HFFc6 (cell line): ENCODE data around the gene PLPP3. TPM values are rescaled to one million over a fixed set of nuclear protein-coding genes. Genes with fewer than 3 reads are reported as not detected.

Experiments used
- DNase-seq: peaks from one replicate; pipeline ENCODE4 v3.0.0-alpha.2; 2018
- H3K27ac Mint-ChIP-seq: 2 replicates; pipeline ENCODE4 v1.8.0; 2020; ENCODE audit warnings: mild to moderate bottlenecking, mixed read lengths
- H3K27me3 Mint-ChIP-seq: 2 replicates; pipeline ENCODE4 v1.8.0; 2021; ENCODE audit warnings: mild to moderate bottlenecking, moderate library complexity, mixed read lengths; ENCODE audit not compliant: insufficient read depth
- H3K36me3 Mint-ChIP-seq: 2 replicates; pipeline ENCODE4 v1.8.0; 2021; ENCODE audit warnings: low read depth, mixed read lengths
- H3K4me1 Mint-ChIP-seq: 2 replicates; pipeline ENCODE4 v1.8.0; 2020; ENCODE audit warnings: low read depth, mixed read lengths
- H3K4me3 Mint-ChIP-seq: 2 replicates; pipeline ENCODE4 v1.8.0; 2020; ENCODE audit warnings: mild to moderate bottlenecking, moderate library complexity, mixed read lengths
- H3K9me3 Mint-ChIP-seq: 2 replicates; pipeline ENCODE4 v1.8.0; 2020; ENCODE audit warnings: mild to moderate bottlenecking, mixed read lengths
- total RNA-seq, 6 experiments: library from RNA; stranded (reverse); fragmentation: NEBNext Ultra II Directional; extraction: Animal tissue kit (Norgen Biotek cat#: 25700); gene quantifications; 2 replicates in 1 of 6; 3 replicates in 5 of 6; pipeline ENCODE4 v1.2.3, GENCODE V29; 2021
- TF ChIP-seq, protein P1 (sequence below): fragments of 200-600 bp; sonication (generic); IDR thresholded peaks from 2 replicates; pipeline ENCODE4 v1.5.0; 2021; ENCODE audit warnings: antibody characterized with exemption, mild to moderate bottlenecking

PLPP3 gene
- total RNA-seq, 6 experiments from 2014 or later, result 15.1 to 29.9 (median 24.8) TPM

DNA sequence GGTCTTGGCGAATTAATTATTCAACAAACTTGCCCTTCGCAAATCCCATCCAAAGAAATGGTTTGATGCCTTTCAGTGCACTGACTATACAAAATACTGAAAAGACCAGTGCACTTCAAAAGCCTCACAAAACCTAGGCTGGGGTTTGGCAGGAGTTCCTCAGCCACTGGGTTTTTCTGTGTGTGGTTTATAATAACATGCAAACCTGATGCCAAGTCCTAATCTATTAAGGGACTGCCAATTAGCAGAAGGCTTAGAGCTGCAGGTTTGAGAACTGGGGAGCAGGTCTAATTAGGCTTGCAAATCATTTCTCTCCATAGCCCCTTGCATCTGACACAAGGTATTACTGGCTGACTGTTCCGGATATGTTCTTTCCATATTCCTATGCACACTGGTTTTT lies 27.7 kb downstream of the PLPP3 start:
- no peaks in the 10 kb centered on the region for H3K9me3 Mint-ChIP-seq
- 0 out of 2 replicates have a peak, but pooled peaks cover 3% of the 10 kb centered on the region for H3K27me3 Mint-ChIP-seq
- H3K27ac Mint-ChIP-seq, result no peak overlapping the region
- DNase-seq, result no peak
- H3K4me1 Mint-ChIP-seq, result peaks cover 6% of the 10 kb centered on the region; the same call in 1 of the 2 replicates
- H3K4me3 Mint-ChIP-seq, result no peak overlapping the region
- no peaks in the 10 kb centered on the region for H3K36me3 Mint-ChIP-seq
- TF ChIP-seq, protein P1, sequence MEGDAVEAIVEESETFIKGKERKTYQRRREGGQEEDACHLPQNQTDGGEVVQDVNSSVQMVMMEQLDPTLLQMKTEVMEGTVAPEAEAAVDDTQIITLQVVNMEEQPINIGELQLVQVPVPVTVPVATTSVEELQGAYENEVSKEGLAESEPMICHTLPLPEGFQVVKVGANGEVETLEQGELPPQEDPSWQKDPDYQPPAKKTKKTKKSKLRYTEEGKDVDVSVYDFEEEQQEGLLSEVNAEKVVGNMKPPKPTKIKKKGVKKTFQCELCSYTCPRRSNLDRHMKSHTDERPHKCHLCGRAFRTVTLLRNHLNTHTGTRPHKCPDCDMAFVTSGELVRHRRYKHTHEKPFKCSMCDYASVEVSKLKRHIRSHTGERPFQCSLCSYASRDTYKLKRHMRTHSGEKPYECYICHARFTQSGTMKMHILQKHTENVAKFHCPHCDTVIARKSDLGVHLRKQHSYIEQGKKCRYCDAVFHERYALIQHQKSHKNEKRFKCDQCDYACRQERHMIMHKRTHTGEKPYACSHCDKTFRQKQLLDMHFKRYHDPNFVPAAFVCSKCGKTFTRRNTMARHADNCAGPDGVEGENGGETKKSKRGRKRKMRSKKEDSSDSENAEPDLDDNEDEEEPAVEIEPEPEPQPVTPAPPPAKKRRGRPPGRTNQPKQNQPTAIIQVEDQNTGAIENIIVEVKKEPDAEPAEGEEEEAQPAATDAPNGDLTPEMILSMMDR, result no peak

DNA sequence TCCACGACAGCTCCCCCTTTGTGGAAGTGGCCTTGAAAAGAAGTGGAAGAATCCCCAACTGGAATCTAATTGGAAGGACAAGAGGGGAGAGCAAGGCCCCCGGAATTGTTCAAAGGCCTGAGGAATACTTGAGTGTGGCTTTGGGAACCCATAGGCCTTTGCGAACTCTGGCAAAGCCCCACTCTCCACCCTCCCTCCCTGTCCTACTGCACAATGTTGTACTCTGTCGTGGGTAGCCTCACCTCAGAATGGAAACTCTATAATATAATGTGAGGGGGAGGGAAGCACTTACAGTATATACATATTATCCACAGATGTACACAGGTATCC lies 28.5 kb downstream of the PLPP3 start:
- H3K36me3 Mint-ChIP-seq, result no peaks in the 10 kb centered on the region
- no peak overlapping the region for H3K27ac Mint-ChIP-seq
- DNase-seq, result no peak
- H3K9me3 Mint-ChIP-seq, result no peaks in the 10 kb centered on the region
- TF ChIP-seq, protein P1, result no peak
- H3K27me3 Mint-ChIP-seq, result 0 out of 2 replicates have a peak, but pooled peaks cover 3% of the 10 kb centered on the region
- H3K4me3 Mint-ChIP-seq, result no peak overlapping the region
- peaks cover 6% of the 10 kb centered on the region; the same call in 1 of the 2 replicates for H3K4me1 Mint-ChIP-seq

DNA sequence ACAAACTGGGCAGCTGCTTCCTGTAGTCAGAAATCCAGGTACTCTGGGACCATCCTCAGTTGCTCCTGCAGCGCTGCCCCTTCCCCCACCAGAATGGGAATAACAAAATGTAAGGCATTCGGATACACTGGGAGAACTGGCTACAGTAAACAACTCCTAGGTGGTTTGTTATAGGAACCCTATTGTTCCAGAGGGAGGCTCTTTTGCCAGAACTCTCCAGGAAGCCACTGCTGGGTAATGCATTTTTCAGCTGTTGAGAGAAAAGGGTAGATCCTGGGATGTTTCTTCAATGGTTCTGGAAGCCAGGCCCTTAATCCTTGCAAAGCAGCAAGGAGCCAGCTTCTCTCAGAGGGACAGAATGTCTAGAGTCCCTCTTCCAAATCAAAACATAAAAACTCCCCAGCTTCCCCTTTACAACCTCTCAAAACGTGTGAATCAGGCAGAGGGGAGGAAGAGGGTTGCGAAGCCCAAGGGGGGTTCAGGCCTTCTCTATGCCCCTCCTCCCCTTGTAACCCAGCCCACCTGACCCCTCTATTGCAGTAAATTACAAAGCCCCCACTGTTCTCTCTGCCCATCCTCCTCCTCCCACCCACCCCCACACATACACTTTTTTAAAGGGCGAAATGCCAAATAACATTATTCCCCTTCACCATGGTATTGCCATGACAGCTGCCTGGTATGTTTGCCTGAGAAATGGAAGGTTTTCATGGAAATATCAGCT lies 29.1 kb downstream of the PLPP3 start:
- H3K4me3 Mint-ChIP-seq, result no peak overlapping the region
- TF ChIP-seq, protein P1, result no peak
- peaks cover 6% of the 10 kb centered on the region; the same call in 1 of the 2 replicates for H3K4me1 Mint-ChIP-seq
- H3K36me3 Mint-ChIP-seq, result no peaks in the 10 kb centered on the region
- H3K27me3 Mint-ChIP-seq, result 0 out of 2 replicates have a peak, but pooled peaks cover 3% of the 10 kb centered on the region
- H3K27ac Mint-ChIP-seq, result no peak overlapping the region
- H3K9me3 Mint-ChIP-seq, result no peaks in the 10 kb centered on the region
- DNase-seq, result no peak

DNA sequence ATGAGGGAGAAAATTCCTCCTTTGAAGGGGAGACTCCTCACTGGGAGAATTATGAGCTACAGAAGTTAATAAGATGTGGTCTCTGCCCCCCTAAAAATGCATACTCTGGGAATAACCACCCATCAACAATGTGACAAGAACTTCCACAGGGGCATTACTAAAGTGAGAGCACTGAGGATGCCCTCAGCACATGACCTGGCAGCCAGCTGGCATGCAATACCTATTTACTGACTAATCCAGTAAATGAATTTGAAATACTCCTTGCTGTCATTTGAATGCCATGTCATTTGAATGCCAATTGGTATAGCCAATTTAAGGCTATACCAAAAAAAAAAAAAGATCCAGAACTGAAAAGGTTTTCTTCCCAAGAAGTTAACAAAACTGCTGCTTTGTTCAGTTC lies 30.8 kb downstream of the PLPP3 start:
- Mint-ChIP-seq H3K4me3 (no peak overlapping the region), H3K9me3 (no peaks in the 10 kb centered on the region), H3K36me3 (no peaks in the 10 kb centered on the region), H3K27me3 (0 out of 2 replicates have a peak, but pooled peaks cover 3% of the 10 kb centered on the region), H3K27ac (no peak overlapping the region), H3K4me1 (peaks cover 5% of the 10 kb centered on the region; the same call in 1 of the 2 replicates)
- TF ChIP-seq, protein P1, result no peak
- no peak for DNase-seq

DNA sequence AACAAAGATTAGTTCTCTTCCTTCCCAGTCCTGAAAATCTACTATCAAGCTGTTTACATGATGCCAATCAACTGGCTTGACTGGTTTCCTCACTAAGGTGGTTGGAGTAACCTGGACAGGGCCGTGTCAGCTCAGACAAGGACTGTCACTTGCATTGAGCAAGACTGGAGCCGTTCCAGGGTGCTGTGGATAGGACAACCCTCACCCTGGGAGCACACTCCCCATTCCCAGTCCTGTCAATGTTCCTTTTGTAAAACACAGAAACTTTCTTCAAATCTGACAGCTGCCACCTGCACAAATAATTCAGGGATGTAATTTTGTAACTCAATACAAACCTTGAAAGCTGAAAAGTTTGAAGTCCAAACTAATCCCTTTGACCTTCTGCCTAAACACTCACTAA lies 31.4 kb downstream of the PLPP3 start:
- Mint-ChIP-seq H3K4me1 (no peaks in the 10 kb centered on the region), H3K27me3 (0 out of 2 replicates have a peak, but pooled peaks cover 3% of the 10 kb centered on the region), H3K9me3 (no peaks in the 10 kb centered on the region), H3K36me3 (no peaks in the 10 kb centered on the region), H3K4me3 (no peak overlapping the region), H3K27ac (no peak overlapping the region)
- no peak for DNase-seq
- TF ChIP-seq, protein P1, result no peak
